ENCODE data around the gene CWC25. TPM values are rescaled to one million over a fixed set of nuclear protein-coding genes. Genes with fewer than 3 reads are reported as not detected.

Gene CWC25
- total and polyA plus RNA-seq, 11 donors, result 6.7 to 11.1 (median 8.5) TPM

DNA sequence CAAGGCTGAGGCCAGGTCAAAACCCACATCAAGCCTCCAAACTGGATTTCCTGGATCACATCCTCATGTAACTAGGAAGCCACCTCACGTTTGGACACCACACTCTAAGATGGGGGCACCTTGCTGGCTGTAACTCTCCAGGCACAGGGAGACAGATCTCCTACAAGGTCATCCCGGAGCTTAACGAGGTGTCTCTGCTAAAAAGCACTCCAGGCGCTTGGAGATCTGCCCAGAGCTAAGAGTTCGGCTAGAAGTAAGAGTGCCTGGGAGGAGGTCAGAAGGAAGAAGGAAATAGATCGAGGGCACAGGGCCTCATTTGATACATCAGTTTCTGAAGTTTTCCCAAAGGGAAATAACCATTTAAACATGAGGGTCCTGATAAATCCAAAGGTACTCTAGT lies 56.7 kb downstream of the CWC25 start:
- Histone ChIP-seq H3K4me3 (no peak overlapping the region), H3K27ac (peak overlapping the region in 2 of 12 donors; percentile 6 to 35), H3K9me3 (no peaks in the 10 kb centered on the region), H3K4me1 (peaks cover 0 to 11% (median 0%) of the 10 kb centered on the region in 12 donors), H3K36me3 (peaks cover 0 to 100% (median 98%) of the 10 kb centered on the region in 9 donors), H3K27me3 (no peaks in the 10 kb centered on the region)
- ATAC-seq, result peak in 2 of 4 donors; percentile 58 to 62
- DNase-seq, result peak in 2 of 5 donors; percentile 57 to 61
- intact Hi-C loops (cut with DNase I), result no loop called here
- 39 to 46% (median 44%) methylated on average over 5 to 6 of the region's 6 CpGs for WGBS, 4 donors
- TF ChIP-seq POLR2A (IDR thresholded peaks at IDR 0.05), result no peak
- TF ChIP-seq, protein P1, sequence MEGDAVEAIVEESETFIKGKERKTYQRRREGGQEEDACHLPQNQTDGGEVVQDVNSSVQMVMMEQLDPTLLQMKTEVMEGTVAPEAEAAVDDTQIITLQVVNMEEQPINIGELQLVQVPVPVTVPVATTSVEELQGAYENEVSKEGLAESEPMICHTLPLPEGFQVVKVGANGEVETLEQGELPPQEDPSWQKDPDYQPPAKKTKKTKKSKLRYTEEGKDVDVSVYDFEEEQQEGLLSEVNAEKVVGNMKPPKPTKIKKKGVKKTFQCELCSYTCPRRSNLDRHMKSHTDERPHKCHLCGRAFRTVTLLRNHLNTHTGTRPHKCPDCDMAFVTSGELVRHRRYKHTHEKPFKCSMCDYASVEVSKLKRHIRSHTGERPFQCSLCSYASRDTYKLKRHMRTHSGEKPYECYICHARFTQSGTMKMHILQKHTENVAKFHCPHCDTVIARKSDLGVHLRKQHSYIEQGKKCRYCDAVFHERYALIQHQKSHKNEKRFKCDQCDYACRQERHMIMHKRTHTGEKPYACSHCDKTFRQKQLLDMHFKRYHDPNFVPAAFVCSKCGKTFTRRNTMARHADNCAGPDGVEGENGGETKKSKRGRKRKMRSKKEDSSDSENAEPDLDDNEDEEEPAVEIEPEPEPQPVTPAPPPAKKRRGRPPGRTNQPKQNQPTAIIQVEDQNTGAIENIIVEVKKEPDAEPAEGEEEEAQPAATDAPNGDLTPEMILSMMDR (IDR thresholded peaks at IDR 0.05), result no peak

DNA sequence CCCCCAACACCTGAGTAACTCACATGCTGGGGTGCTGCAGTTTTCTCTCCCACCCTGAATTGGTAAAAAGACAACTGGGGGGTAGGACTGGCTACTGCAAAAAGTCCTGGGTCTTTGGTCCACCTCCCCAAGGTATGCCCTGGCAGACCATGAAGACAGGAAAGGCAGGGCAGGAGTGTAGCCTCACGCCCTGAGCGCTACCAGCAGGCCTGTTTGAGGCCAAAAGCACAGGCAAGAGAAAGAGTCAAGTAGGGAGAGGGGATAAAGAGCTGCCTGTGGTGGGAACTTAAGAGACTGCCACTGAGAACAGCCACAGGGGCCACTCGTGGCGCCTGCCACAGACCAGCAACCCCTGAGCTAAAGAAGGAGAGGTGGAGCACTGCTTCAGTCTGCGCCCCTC lies 58.8 kb downstream of the CWC25 start:
- TF ChIP-seq, protein P1 (IDR thresholded peaks at IDR 0.05), result no peak
- TF ChIP-seq POLR2A (IDR thresholded peaks at IDR 0.05), result no peak
- H3K4me1 ChIP-seq, result peaks cover 0 to 11% (median 0%) of the 10 kb centered on the region in 12 donors
- H3K36me3 ChIP-seq, result peaks cover 0 to 100% (median 98%) of the 10 kb centered on the region in 9 donors
- DNase-seq, result no peak
- WGBS, 4 donors, result 91 to 96% (median 94%) methylated on average over 5 of the region's 5 CpGs
- no peak for ATAC-seq
- no peak overlapping the region for H3K27ac ChIP-seq
- intact Hi-C loops (cut with DNase I), result no loop called here
- no peak overlapping the region for H3K4me3 ChIP-seq
- no peaks in the 10 kb centered on the region for H3K27me3 ChIP-seq
- H3K9me3 ChIP-seq, result no peaks in the 10 kb centered on the region

DNA sequence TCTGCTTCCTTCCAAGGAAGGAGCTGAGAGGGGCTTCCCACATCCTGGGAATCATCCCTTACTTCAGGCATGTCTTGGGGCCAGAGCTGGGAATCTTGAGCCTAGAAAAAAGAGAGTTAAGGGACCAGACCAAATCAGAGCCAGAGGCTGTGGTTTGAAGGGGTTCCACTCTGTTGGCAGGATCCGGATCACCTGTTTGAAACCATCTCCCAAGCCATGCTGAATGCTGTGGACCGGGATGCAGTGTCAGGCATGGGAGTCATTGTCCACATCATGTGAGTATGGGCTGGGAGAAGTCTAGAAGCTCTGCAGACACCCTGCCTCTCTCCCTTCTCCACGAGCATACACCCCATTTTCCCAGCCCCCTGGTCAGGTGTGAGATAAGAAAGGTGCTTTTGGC lies 62.9 kb downstream of the CWC25 start:
- Histone ChIP-seq H3K9me3 (no peaks in the 10 kb centered on the region), H3K27me3 (no peaks in the 10 kb centered on the region), H3K4me3 (no peak overlapping the region), H3K36me3 (peaks cover 0 to 100% (median 98%) of the 10 kb centered on the region in 9 donors), H3K4me1 (peaks cover 0 to 4% (median 0%) of the 10 kb centered on the region in 12 donors), H3K27ac (no peak overlapping the region)
- ATAC-seq (no peak), DNase-seq (no peak)
- intact Hi-C loops (cut with DNase I), result no loop called here
- TF ChIP-seq, protein P1 (IDR thresholded peaks at IDR 0.05), result no peak
- no peak for TF ChIP-seq POLR2A (IDR thresholded peaks at IDR 0.05)
- 80 to 94% (median 83%) methylated on average over 2 to 3 of the region's 3 CpGs for WGBS, 4 donors

DNA sequence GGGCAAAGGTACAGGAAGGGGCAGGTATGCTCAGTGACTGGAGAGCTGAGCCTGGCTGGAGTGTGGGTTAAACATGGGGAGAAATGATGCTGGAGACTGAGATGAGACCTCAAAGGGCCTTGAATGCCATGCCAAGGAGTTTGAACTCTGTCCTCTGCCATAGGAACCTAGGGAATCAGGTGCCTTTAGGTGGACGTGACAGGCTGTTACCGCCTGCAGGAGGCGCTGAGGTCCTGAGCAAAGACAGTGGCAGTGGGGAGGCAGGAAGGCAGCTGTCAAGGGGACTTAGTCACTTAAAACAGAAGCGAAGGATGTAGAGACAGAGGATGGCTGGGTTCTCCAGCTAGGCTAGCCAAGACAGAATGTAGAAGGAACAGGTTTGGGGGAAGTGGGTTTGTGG lies 63.5 kb downstream of the CWC25 start:
- peaks cover 0 to 4% (median 0%) of the 10 kb centered on the region in 12 donors for H3K4me1 ChIP-seq
- ATAC-seq (no peak), DNase-seq (no peak)
- TF ChIP-seq, protein P1 (IDR thresholded peaks at IDR 0.05), result peak in 3 of 12 donors; percentile 10 to 14 (median 13)
- TF ChIP-seq POLR2A (IDR thresholded peaks at IDR 0.05), result no peak
- H3K9me3 ChIP-seq, result no peaks in the 10 kb centered on the region
- H3K36me3 ChIP-seq, result peaks cover 0 to 100% (median 98%) of the 10 kb centered on the region in 9 donors
- no peak overlapping the region for H3K27ac ChIP-seq
- no peaks in the 10 kb centered on the region for H3K27me3 ChIP-seq
- intact Hi-C loops (cut with DNase I), result no loop called here
- 80 to 90% (median 86%) methylated on average over 4 of the region's 4 CpGs for WGBS, 4 donors
- H3K4me3 ChIP-seq, result no peak overlapping the region

All from heart left ventricle (tissue), 16 donors.